NCI-H2196 (cell line): ENCODE measurements around the gene STAT1.
A peak's percentile ranks its signal among the peaks of the same experiment; 100 is the strongest.

ENCODE experiments used
- DNase-seq: peaks from one replicate; lab custom pipeline; 2025; ENCODE audit not compliant: unreplicated experiment; lab: John Stamatoyannopoulos, UW

Gene STAT1

DNA sequence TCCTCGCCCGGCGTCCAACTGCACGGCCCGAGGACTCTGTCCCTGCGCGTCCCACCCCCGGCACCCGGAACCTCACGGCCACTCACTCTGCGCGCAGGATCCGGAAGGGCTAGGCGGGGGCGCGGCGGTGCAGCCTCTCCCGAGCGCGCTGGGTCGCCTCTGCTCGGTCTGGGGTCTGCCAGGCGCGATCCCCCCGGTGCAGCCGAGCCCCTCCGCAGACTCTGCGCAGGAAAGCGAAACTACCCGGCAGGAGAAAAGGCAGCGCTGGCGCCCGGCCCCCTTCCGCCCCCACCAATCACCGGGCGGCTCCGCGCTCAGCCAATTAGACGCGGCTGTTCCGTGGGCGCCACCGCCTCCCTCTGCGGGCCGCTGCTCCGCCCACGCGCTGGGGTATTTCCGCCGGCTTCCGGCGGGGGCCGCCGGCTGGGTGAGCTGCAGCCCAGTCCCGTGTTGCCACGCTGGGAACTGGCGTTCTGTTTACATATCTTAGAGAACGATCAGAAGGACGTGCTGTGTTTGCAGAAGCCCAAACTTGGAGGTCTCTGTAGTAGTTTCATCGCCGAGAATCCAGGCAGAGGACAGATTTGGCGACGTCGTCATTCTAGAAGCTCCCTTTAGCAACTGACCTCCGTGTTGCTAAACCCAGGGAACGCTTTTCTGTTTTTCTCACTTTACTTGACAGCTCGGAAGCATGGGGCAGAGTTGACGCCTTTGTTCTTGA is at the start of gene STAT1:
STAT1 (minus strand) TSS at position 240 of the 721 bp plus-strand sequence. CDS start 4,168 bp downstream, outside the sequence.
- DNase-seq = peak; percentile 95

DNA sequence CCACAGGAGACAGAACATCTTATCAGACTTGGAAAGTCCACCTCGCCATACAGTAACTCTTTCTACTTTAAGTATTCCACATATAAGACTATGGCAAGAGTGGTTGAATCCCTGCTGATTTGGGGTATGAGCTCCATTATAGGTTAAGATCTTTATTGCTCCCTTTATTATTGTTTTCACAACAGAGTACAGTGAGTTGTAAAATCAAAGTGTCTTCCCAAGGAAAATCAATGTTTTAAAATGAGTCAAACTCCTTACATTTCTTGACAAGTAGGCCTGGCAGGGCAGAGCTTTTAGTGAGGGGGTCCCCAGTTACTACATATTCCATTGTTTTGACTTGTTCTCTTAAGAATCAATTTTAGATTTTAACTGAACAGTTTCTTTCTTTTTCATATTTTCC is 49.6 kb upstream of the STAT1 start:
- DNase-seq = no peak

GRCh38 chr2:191061381-191061980 is 47.5 kb upstream of the STAT1 start:
- DNase-seq = no peak

- DNase-seq = no peak
Observed at GRCh38 chr2:191059308-191059707, 45.3 kb upstream of the STAT1 start.

DNA sequence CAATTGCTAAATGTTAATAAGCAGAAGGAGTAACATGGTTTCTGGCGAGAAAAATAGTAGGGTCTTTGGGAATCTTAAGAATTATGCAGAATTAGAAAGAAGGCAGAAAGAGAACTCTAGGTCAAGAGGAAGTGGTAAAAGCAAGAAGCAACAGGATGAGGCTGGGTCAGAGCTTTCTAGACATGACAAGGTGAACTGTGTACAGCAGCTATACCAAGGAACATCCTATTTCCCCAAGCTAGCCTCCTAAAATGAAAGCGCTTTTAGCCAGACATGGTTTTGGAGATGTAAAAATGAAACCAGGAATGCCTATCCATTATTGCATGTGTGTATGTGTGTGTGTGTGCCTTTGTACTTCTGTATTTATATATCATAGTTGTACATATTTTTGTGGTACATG is 42.3 kb upstream of the STAT1 start:
- no peak for DNase-seq

DNA sequence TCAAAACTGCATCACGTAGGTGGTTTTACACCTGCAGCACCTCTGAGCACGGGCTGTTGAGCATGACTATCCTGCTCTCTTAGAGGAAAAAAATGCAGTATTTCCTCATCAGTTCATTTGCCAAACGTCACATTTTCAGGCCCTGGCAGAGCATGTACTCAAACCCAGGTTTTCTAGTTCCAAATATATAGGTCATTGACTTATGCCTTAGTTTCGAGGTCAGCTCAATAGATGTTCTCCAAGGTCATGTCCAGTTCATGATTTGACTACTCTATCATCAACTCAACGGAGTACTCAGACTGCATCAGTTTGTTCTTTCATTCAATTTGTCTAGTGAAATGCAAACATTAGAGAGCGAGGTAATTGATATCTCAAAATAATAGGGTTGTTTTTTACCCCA is 39.3 kb upstream of the STAT1 start:
- no peak for DNase-seq

GRCh38 chr2:191051825-191052778 is 38.1 kb upstream of the STAT1 start:
- peak; percentile 54 for DNase-seq

DNA sequence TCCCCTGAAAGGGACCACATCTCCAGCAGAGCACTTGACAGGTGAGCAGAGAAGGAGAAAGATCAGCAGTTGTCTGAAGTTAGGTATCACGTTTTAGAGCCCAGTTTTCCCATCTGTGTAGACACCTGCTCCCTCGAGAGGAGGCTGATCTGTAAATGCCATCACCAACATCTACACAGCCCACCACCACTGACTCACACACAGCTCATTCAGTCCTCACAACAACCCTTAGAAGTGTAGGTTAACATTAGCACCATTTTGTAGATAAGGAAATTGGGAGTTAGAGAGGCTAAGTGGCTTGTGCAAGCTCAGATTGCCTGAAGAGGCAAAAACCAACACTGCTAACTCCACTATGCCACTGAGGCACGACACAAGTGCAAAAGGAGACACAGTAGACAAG is 37.2 kb upstream of the STAT1 start:
- no peak for DNase-seq

DNA sequence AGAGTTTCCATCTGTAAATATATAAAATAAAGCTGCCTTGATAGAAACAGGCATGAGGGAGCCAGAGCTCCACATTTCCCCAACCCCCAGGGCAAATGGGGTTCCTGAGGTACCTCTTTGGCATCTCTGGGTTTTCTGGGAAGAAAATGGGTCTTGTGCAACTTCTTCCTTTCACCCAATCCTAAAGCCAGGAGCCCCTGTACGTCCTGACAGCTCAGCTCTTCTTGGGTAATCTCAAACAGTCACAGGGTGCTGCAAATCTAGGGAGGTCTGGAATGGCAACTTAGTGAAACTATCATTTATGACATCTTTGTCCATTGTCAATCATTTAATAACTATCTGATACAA is 36.6 kb upstream of the STAT1 start:
- DNase-seq = no peak

DNA sequence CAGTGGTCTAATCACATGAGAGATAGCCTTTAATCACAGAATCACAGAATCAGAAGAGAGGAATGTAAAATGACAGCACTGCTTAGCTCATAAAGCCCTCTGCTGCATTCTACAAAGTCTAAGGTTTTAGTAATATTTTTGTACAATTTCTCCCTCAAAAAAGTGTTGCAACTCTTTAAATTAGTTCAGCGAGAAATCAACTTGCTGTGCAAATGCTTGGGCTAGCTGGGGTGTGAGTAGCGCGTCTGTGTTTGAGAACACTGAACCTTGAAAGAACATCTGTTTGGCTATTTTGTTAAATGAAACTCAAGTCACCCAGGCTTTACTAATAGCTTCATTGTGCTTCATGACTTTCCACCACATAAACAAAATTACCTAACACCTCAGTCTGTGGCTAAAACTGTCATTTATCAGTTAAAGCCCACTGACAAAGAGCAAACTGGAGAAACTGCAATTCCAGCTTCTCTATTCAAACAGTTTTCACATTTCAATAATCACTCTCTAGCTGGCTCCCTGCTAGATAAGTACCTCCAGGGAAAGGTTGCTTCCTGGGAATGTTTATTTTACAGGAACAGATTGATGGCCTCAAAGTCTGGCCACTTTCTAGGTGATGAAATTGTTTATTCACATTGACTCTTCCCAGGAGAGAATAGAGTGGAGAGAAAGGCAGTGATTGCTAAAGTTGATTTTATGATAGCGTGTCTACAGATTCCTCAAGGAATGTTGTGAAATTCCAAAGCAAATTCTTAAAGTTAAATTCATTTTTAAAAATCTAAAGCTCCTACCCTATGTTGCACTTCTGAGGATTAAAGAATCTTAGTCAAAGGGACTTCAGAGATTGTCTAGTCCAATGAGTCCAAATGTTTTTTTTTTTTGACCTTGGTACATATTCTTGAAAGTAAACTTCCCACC is 36.0 kb upstream of the STAT1 start:
- DNase-seq = no peak

GRCh38 chr2:191048073-191048472 is 34.1 kb upstream of the STAT1 start:
- no peak for DNase-seq

GRCh38 chr2:191045141-191045540 is 31.2 kb upstream of the STAT1 start:
- DNase-seq = no peak

- DNase-seq = no peak
Observed at GRCh38 chr2:191043438-191043837, 29.5 kb upstream of the STAT1 start.

DNA sequence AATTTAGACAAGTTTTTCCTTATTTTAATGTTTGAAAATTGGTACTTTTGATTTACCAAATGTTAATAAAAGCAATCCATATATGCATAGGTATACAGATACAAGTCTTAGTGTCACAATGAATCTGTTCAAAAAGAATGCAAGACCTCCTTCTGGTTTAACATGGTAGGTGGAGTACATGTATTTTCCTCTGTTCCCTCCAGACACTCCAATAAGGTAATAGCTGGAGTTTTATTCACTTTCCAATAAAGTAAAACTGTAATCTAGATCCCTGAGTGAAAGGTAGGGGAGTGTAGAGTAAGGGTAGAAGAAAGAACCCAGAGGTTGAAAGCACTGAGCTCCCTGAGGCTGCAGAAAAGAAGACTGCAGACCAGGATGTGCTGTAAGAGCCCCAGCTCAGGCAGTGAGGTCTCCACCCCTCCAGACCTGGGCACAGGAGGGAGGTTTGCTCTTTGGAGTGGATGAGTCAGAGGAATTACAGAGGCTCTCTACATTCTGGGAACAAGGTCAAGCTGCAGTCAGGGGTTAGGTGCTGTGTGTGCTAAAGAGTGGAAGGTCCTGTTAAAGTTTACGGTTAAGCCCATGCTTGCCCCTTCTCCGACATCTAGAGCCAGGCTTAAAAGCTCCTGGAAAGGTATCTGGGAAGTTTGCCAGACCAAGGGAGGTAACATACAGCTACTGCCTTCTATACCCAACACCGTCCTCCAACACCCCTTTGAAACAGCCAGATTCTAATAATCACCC is 27.6 kb upstream of the STAT1 start:
- peak; percentile 12 for DNase-seq

DNA sequence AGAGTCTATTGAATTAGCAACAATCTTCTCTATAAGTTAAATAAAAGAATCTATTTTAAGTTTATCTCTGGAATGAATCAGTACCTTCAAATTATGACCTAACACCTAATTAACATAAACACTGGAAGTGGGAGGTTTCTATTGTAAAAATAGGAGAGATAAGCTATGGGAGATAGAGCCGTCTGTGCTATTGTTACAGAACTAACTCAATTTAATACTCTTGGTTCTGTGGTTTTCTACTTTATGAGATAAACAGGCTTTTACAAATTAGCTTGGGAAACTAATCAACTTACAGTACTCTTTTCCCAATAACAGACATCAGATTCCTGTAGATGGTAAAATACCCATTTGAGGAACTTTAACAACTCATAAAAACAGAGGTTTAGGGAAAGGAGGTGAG is 25.6 kb upstream of the STAT1 start:
- DNase-seq = no peak

GRCh38 chr2:191038741-191039140 is 24.8 kb upstream of the STAT1 start:
- DNase-seq = no peak

DNA sequence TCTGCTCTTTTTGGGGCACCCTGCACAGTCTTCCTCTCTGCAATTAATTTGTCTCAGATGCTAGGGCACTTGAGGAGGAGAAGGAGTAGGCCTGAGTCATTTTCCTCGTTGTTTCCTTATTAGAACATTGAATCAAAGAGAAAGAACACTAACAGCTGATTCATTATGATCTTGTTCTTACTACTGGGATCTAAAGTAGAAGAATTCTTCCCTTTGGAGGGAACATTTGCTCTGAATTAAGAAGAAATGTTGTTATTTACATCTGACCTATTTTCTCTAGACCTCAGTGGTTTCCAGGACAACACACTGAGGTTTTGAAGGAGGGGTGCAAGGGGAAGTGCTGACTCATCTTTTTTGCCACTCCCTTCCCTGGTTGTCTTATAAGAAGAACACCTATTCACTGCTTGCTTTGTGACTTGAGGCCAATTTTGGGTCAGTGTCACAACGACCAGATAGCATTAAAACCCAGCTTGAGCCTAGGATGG is 24.3 kb upstream of the STAT1 start:
- DNase-seq = no peak

GRCh38 chr2:191037351-191037750 is 23.4 kb upstream of the STAT1 start:
- DNase-seq = no peak

- no peak for DNase-seq
Observed at GRCh38 chr2:191036363-191036762, 22.4 kb upstream of the STAT1 start.
